ENCODE data around the gene PRR14. TPM values are rescaled to one million over a fixed set of nuclear protein-coding genes. Genes with fewer than 3 reads are reported as not detected.

Gene PRR14
- total RNA-seq, 1 donor from 2014 or later = 45.3 TPM

DNA sequence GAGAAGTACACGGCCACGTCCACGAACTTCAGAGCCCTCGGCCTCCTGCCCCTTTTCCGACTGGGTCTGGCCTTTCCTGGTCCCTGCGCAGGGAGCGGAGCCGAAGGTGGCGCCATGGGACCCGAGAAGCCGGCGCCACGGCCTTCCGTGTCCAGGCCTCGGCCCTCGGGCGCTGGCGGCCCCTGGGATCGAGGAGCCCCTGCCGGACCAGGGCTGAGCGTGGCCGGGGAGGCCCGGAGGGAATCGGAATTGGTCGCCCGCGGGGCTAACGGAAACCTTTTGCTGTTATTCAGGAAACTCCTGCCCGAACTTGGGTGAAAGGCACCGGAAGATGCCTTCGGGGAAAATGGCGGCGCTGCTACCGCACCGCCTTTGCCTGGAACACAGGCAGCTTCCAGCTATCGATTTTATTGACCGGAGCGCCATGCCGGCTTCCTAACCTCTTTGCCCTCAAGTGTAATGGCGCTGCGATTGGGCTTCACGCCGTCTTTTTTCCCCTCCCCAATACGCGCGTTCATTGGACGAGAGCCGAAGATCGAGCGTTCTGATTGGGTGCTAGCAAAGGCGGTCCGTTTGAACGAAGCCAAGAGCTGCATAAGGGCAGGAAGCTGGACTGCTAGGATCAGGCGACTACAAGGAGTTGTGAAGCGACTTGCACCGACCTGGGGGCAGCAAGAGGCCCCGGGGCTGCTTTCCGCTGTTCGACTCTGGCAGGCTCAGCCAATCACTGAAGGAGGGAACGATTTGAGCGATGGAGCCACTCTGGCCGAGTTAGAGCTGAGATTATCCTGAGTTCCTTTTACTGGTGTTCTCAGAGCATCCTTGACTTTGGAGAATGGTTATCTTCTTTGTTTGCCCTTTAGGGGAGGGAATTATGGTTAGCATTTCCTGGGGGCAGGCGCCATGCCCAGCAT lies 40.6 kb upstream of the PRR14 start, which contains the start of gene ZNF689:
Gene ZNF689 (minus strand): TSS at position 464 of the 914 bp plus-strand sequence. CDS start 348 bp downstream, at position 116.
- Mint-ChIP-seq H3K9me3 (ENCODE audit: unreplicated experiment) (no peaks in the 10 kb centered on the region), H3K4me1 (ENCODE audit: unreplicated experiment) (peaks cover 10% of the 10 kb centered on the region), H3K27ac (ENCODE audit: unreplicated experiment) (peak within 1 kb of the TSS; percentile 84), H3K36me3 (ENCODE audit: low read depth, unreplicated experiment) (peaks cover 8% of the 10 kb centered on the region), H3K4me3 (ENCODE audit: unreplicated experiment) (peak within 1 kb of the TSS; percentile 93), H3K27me3 (ENCODE audit: unreplicated experiment) (peaks cover 5% of the 10 kb centered on the region)
- peak; percentile 93 for DNase-seq (ENCODE audit: low spot score)
- TF ChIP-seq, protein P1, sequence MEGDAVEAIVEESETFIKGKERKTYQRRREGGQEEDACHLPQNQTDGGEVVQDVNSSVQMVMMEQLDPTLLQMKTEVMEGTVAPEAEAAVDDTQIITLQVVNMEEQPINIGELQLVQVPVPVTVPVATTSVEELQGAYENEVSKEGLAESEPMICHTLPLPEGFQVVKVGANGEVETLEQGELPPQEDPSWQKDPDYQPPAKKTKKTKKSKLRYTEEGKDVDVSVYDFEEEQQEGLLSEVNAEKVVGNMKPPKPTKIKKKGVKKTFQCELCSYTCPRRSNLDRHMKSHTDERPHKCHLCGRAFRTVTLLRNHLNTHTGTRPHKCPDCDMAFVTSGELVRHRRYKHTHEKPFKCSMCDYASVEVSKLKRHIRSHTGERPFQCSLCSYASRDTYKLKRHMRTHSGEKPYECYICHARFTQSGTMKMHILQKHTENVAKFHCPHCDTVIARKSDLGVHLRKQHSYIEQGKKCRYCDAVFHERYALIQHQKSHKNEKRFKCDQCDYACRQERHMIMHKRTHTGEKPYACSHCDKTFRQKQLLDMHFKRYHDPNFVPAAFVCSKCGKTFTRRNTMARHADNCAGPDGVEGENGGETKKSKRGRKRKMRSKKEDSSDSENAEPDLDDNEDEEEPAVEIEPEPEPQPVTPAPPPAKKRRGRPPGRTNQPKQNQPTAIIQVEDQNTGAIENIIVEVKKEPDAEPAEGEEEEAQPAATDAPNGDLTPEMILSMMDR (IDR thresholded peaks at IDR 0.05; ENCODE audit: unreplicated experiment) = no peak

DNA sequence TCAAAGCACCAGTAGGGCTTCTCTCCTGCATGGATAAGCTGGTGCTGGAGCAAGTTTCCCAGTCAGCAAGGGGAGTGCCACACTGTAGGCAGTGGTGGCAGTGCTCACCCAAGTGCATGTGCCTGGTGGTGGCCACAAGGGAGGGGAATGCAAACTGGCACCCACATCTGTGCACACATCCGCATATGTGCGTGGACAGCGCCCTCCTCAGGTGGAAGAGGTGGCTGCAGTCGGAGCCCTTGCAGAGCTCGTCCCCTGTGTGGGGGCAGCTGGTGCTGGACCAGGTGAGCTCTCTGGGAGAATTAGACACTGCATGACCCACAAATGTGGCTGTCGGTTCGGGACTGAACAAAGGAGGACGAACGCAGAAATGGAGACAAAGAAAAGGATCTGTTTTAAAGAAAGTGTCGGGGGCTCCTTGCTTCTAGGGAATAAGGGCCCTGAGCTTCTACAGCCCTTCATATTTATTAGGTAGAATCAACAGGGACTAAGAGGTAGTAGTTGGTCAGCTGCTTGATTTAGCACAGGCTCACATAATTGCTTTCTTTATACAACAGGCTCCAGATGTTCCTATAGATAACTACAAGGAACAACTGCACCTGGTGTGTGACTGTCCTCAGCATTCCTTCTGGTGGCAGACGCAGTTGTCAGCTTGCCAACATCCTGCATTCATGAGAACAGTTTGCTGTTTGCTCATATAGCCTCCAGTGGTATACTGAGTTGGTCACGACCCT lies 35.2 kb upstream of the PRR14 start:
- Mint-ChIP-seq H3K36me3 (ENCODE audit: low read depth, unreplicated experiment) (no peaks in the 10 kb centered on the region), H3K4me1 (ENCODE audit: unreplicated experiment) (peaks cover 6% of the 10 kb centered on the region), H3K4me3 (ENCODE audit: unreplicated experiment) (no peak overlapping the region), H3K9me3 (ENCODE audit: unreplicated experiment) (no peaks in the 10 kb centered on the region), H3K27me3 (ENCODE audit: unreplicated experiment) (peaks cover 4% of the 10 kb centered on the region), H3K27ac (ENCODE audit: unreplicated experiment) (no peak overlapping the region)
- DNase-seq (ENCODE audit: low spot score) = peak; percentile 76
- TF ChIP-seq, protein P1 (IDR thresholded peaks at IDR 0.05; ENCODE audit: unreplicated experiment) = peak; percentile 76

DNA sequence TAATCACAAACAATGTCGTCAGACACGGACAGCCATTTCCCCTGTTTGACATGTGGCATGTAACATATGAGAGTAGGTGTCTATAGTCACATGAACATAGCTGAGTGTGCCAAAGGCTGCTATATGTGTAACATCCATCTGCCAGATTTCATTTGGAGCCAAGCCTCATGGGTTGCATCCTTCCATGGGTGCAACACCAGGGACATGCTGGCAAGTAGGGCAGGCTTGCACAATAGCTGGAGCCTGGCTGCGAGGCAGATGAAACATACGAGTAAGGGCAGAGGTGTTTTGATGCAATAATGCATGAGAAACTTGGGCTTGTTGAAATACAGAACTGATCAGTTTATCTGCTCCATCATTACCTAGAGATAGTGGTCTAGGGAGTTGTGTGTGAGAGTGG lies 31.6 kb upstream of the PRR14 start:
- Mint-ChIP-seq H3K27me3 (ENCODE audit: unreplicated experiment) (no peaks in the 10 kb centered on the region), H3K9me3 (ENCODE audit: unreplicated experiment) (no peaks in the 10 kb centered on the region), H3K4me1 (ENCODE audit: unreplicated experiment) (peaks cover 5% of the 10 kb centered on the region), H3K36me3 (ENCODE audit: low read depth, unreplicated experiment) (no peaks in the 10 kb centered on the region), H3K4me3 (ENCODE audit: unreplicated experiment) (no peak overlapping the region), H3K27ac (ENCODE audit: unreplicated experiment) (no peak overlapping the region)
- no peak for DNase-seq (ENCODE audit: low spot score)
- TF ChIP-seq, protein P1 (IDR thresholded peaks at IDR 0.05; ENCODE audit: unreplicated experiment) = no peak

DNA sequence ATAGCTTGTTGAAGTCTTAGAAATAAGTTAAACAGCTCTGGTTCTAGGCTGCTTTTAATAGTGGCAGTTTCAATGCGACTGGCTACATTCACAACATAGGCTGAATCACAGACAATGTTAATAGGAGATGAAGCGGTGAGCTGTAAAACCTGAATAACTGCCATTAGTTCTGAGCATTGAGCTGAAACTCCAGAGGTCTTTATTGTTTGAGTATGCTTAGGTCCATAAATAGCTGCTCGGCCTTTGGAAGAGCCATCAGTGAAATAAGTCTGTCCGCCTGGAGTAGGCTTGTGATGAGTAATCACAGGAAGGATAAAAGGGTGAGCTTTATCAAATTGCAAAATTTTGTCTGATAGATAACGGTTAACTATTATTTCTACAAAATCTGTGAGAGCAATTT lies 31.1 kb upstream of the PRR14 start:
- no peak for DNase-seq (ENCODE audit: low spot score)
- H3K27ac Mint-ChIP-seq (ENCODE audit: unreplicated experiment) = no peak overlapping the region
- no peak overlapping the region for H3K4me3 Mint-ChIP-seq (ENCODE audit: unreplicated experiment)
- TF ChIP-seq, protein P1 (IDR thresholded peaks at IDR 0.05; ENCODE audit: unreplicated experiment) = no peak
- no peaks in the 10 kb centered on the region for H3K9me3 Mint-ChIP-seq (ENCODE audit: unreplicated experiment)
- H3K27me3 Mint-ChIP-seq (ENCODE audit: unreplicated experiment) = no peaks in the 10 kb centered on the region
- no peaks in the 10 kb centered on the region for H3K36me3 Mint-ChIP-seq (ENCODE audit: low read depth, unreplicated experiment)
- H3K4me1 Mint-ChIP-seq (ENCODE audit: unreplicated experiment) = peaks cover 5% of the 10 kb centered on the region
